Activated CD4-positive, alpha-beta T cell treated with anti-CD3 and anti-CD28 coated beads, Interleukin-2, amount 50 U/mL, for 16 hours (primary cell): ENCODE data around the gene SLC5A10.
"Not testable (repeated sequence)": the region's sequence is repeated elsewhere in the genome, so short reads cannot be mapped to it uniquely, and the experiment has no call there.

Source experiments
- DNase-seq: peaks from one replicate; pipeline ENCODE4 v3.0.0-alpha.2; 2020

Gene SLC5A10

DNA sequence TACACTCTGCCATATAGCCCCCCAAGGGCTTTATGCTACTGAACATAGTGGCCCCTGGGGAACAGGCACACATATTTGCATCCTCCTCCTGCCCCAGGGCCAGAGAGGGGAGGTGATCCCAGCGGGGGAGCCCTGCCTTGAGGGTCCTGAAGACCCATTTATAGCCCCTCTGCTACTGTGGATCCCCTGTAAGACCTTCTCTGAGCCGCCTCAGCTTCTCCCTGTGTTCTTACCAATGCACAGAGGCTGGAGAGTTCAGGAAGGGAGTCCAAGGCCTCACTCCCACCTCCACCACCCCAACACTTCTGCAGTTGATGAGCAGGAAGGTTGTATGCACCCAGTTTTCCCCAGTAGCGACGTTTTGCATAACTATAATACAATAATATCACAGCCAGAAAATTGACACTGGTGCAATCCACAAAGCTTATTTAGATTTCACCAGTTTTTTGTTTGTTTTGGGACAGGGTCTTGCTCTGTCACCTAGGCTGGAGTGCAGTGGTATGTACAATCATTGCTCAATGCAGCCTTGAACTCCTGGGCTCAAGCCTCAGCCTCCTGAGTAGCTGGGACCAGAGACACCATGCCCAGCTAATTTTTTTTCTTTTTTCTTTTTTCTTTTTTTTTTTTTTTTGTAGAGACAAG, 53.9 kb downstream of the SLC5A10 start:
- no peak for DNase-seq

DNA sequence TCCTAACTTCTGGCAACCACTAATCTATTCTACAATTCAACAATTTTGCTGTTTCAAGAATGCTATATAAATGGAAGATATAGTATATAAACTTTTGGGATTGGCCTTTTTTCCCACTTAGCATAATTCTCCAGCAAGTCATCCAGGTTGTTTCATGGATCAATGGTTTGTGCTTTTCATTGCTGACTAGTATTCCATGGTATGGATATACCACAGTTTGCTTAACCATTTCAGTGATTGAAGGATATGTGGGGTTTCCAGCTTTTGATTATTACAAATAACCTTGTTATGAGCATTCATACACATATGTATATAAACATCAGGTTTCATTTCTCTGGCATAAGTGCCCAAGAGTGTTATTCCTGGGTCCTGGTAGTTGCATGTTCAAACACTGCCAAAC, 54.7 kb downstream of the SLC5A10 start:
- DNase-seq, result no peak

DNA sequence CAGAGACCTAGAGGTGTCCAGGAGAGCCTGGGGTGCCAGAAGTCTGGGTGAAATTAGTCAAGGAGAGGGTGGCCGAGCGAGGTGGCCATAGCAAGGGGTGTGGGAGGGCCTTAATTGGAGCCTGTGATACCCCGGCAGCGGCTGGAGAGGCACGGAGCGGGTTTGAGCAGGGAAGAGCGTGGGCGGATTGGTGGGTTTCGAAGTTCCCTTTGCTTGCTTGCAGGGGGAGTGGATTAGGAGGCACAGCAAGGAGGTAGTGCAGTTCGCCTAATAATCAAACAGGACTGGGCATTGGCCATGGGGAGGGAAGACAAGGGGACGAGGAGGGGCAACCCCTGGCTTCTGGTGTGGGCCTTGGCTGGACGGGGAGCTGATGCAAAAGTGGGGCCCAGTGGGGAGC, 58.0 kb downstream of the SLC5A10 start:
- DNase-seq, result no peak

- no peak for DNase-seq
These were observed 59.0 kb downstream of the SLC5A10 start for GRCh38 chr17:19010729-19011505.

- no peak for DNase-seq
These were observed 59.6 kb downstream of the SLC5A10 start for GRCh38 chr17:19011581-19011980.

DNA sequence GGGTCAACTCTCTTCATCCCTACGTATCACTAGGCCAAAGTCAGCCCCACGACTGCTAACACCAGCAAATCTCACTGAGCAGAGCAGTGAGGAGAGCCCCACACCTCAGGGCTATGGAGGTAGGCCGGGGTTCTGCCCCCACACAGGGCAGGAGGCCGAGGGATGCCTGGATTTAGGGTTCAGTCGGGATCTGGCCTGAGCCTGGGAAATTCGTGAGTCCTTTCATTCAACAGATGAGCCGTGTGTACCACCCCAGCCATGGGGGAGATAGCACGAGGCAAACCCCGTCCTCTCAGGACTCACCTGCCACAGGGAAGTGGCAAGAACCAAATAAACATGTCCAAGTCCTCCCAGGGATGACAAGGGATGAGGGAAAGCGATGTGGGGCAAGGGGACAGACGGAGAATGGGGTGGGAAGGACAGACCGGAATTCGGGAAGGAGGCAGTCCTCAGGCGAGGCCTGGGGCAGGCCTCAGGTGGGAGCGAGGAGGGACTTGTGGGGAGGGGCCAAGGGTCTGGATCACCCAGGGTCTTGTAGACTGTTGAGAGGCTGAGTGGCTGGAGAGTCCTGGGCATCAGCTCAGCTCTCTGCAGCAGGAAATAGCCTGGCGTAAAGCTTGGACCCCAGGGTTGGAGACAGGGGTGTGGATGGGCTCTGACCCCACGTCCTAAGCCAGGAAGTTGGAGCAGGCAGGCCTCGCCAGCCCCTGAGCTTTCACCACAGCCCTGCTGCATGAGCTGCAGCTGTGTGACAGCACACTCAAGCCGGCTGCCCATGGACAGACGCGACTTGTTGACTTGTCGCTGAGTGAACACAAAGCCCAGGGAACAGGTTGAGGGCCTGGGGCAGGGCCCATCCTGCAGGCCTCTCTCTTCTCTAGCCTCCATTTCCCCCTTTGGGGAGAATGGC, 60.5 kb downstream of the SLC5A10 start:
- no peak for DNase-seq

- DNase-seq, result no peak
These were observed 61.3 kb downstream of the SLC5A10 start for GRCh38 chr17:19013226-19013625.

- DNase-seq, result no peak
These were observed 62.1 kb downstream of the SLC5A10 start for GRCh38 chr17:19013806-19014627.

- no peak for DNase-seq
These were observed 62.8 kb downstream of the SLC5A10 start for GRCh38 chr17:19014628-19015215.

DNA sequence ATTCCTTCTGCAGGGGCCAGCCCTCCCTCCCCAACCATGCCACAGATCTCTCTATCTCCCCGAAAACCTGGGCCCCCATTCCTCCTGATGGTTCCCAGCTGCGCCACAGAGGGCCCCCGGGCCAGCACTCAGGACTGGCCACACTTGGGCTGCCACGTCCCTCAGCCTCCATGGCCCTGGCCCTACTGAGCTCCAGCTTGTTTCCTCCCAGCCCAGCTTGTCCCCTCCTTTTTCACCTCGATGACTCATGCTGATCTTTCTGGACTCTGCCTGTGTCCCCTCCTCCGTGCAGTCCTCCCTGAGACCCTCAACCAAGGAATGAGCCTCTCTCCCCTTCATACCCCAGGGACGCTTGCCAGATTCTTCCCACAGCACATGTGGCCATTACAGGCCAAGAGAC, 63.5 kb downstream of the SLC5A10 start:
- no peak for DNase-seq

DNA sequence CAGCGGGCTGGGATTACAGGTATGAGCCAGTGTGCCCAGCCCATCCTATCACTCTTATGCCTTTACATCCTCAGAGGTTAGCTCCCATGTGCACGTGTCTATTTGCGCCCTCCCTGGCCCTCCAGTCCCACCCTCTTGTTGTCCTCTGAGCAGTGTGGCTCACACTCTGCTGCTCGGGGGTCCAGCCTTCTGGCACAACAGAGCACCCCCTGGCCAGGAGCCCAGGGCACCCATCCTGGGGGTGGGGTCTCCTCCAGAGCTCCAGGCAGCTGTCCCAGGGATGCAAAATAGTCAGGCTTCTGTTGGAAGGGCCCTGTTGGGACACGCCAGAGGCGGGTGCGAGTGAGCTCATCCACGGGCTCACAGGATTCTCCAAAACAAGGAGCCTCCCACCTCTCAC, 64.3 kb downstream of the SLC5A10 start:
- DNase-seq, result no peak

GRCh38 chr17:19016881-19017280, 64.9 kb downstream of the SLC5A10 start:
- DNase-seq, result no peak

DNA sequence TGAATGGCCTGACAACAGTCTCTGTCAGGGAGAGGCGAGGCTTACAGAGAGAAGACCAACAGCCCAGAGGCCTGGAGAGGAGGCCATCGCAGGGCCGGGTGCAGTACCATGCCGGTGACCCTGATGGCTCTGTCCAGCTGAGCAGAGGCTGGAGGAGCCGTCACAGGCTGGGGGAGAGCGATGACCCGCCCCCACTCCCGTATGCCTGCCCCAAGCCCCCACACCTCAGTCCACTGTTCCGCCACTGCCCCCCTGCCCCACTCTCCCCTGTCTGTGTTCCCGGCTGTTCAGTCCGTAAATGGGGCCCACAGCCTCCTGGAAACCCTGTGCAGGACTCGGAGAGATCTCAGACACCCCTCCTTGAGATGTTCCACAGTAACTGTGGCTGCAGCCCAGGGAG, 65.4 kb downstream of the SLC5A10 start:
- DNase-seq, result no peak

DNA sequence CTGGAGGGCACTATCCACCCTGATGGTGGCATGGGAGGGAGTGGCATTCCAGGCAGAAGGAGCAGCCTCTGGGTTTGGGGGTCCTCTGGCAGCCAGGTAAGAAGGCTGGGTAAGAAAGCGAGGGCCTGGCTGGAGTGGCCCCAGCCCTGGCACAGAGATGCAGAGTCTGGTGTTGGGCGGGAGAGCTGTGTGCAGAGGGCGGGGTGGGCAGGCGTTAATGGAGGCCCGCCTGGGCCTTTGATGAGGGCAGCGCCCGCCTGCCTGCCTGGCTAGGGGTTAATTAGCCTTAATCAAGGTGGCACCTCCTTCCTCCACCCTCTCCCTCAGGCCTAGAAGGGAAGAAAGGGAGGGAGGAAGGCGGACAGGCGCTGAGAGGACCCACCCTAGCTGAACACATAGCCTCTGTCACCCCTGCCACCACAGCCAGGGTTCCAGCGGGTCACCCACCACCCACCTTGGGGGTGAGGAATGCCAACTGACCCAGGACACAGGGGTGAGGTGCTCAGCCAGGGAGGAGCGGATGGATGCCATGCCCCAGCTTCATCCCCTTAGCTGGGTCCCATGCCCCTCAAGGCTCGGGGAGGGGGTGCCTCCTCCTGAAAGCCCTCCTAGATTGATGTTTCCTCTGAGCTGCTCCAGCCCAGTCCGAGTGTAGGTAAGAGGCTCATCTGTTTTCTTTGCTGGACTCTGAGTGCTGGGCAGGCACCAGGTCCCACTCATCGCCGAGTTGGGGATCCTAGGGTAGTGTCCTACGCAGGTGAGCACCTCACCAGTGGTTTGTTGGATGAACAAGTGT, 66.0 kb downstream of the SLC5A10 start:
- DNase-seq, result no peak

- no peak for DNase-seq
These were observed 66.6 kb downstream of the SLC5A10 start for GRCh38 chr17:19018600-19018950.

GRCh38 chr17:19019041-19019941, 67.3 kb downstream of the SLC5A10 start:
- no peak for DNase-seq

DNA sequence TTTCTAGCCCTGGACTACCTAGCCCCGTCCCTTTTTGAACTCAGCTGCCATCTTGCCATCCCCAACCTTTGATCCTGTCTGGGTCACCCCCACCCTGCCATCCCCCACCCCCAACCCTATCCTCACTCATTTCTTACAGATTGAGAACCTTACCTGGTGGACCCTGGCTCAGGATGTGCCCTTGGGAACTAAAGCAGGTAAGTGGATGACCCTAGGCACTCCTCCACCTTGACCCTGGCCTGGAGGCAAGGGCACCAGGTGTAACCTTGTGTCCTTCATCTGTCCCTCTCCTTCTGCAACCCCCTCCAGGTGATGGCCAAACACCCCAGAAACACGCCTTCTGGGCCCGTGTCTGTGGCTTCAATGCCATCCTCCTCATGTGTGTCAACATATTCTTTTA, 68.1 kb downstream of the SLC5A10 start:
- no peak for DNase-seq

DNA sequence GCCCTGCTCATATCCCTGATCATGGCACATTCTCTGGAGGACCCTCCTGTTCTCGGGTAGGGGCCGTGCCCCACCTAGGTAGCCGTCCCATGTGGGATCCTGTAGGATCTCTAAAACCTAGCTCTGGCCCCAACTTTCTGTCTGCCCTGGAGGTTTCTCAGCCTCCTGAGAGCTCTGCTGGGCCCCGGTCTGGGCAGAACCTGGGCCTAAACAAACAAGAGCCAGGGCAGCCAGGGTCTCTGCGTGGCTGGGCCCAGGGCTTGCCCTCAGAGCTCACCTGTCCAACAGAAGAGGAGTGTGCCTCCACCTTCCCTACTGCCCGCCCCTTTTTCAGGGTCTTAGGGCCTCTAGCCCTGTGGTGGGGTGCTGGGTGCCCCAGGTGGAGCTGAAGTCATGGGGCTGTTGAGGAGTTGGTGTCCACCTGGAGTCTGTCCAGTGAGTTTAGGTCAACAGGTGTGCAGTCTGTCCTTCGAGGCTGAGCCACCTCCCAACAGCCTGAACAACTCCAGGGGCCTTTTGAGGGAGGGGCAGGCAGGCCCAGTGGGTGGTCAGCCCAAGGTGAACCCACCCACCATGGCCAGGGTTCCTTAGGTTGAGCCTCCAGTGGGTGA, 69.2 kb downstream of the SLC5A10 start:
- DNase-seq, result not testable (repeated sequence)

DNA sequence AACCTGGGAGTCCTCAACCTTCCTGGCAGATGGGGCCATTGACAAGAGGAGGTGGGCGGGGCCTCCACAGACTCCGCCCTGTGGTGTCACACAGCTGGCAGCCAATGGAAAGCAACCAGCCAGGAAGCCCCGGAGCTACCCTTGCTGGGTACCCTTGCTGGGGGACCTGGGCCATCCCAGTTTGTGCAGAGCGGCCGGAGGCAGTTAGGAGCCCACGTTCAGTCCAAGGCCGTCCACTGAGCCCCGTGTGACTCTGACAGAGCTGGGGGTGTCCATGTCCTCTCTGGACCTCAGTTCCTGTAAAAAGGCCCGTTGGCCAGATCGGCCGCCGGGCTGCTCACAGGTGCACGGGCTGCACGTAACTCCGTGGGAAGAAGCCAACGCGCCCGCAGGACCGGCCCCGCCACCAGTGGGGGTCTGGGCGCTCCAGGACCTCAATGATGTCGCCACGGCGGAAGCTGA, 69.7 kb downstream of the SLC5A10 start:
- DNase-seq, result peak; percentile 32

DNA sequence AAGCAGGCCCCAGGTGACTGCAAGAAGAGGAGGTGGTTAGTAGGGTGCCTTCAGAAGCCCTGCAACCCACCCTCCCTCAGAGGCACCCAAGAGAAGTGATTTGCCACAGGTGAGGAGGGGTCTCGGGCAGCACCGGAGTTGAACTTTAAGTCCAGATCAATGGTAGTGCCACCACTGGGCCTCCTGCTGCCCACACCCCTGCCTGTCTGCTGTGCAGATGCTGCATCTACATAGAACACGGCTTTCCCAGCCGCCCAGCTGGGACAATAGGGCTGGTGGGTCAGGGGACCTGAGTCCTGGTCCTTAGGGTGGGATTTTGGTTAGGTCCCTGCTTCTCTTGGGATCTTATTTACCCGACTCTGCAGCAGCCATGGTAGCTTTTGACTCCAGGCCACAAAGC, 70.2 kb downstream of the SLC5A10 start:
- DNase-seq, result no peak
